ENCODE measurements around the gene TBKBP1. TPM values are rescaled to one million over a fixed set of nuclear protein-coding genes. Genes with fewer than 3 reads are reported as not detected.

TBKBP1 gene
- total RNA-seq, 4 donors from 2014 or later, result 2.4 to 14.7 (median 5.0) TPM

DNA sequence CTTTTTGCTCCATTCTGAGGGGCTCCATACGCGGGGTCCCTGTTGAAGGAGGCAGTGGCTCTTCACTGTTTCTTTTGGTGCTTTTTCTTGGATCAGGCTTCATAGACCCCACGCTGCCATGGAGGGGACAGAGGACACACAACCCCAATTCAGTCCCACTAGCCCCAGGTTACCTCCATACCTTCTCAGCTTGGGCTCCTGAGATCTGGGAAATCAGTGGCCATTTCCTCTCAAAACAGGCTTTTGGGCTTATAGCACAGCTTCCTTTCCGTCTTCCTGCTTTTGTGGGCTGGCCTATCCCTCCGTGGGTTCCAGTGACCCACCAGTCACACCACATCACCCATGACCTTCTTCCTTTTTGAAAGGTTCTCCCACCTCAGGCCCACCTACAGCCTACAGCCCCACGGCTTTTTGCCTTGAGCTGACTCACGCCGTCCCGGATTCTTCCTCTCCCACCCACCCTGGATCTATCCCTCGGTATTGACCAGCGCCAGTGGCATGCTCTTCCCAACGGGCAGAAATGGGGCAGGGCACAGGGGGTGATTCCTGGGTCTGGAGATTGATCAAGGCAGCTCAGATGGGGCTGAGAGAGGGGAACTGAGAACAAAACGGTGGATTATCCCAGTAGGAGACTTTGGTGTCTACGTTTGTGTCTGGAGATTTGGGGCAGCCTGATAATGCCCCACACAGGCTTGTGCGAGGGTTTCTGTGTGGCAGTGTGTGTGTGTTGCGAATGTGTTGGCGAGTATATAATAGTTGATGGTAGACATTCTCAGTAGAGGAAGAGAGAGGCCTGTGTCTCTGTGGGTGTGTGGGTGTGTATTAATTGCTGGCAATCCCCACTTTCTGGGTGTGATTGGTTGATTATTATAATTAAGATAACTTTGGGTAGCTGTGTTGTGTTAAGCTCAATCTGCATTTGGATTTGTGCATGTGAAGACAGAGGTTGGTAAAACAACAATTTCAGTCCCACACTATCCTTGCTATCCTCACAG is 42.8 kb downstream of the TBKBP1 start:
- TF ChIP-seq, protein P1, sequence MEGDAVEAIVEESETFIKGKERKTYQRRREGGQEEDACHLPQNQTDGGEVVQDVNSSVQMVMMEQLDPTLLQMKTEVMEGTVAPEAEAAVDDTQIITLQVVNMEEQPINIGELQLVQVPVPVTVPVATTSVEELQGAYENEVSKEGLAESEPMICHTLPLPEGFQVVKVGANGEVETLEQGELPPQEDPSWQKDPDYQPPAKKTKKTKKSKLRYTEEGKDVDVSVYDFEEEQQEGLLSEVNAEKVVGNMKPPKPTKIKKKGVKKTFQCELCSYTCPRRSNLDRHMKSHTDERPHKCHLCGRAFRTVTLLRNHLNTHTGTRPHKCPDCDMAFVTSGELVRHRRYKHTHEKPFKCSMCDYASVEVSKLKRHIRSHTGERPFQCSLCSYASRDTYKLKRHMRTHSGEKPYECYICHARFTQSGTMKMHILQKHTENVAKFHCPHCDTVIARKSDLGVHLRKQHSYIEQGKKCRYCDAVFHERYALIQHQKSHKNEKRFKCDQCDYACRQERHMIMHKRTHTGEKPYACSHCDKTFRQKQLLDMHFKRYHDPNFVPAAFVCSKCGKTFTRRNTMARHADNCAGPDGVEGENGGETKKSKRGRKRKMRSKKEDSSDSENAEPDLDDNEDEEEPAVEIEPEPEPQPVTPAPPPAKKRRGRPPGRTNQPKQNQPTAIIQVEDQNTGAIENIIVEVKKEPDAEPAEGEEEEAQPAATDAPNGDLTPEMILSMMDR (IDR thresholded peaks at IDR 0.05; ENCODE audit: low read depth), result no peak

DNA sequence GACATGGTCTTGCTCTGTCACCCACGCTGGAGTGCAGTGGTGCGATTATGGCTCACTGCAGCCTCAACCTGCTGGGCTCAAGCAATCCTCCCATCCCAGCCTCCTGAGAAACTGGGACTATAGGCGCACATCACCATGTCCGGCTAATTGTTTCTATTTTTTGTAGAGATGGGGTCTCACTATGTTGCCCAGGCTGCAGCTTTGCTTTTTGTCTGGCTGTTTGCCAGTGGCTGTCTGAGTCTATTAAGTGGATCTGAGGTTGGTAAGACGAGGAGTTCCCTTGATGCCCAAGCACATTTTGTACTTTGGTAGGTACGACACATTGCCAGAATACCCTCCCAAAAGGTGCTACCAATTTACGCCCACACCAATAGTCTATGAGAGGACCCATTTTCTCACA is 44.2 kb downstream of the TBKBP1 start:
- TF ChIP-seq, protein P1 (IDR thresholded peaks at IDR 0.05; ENCODE audit: low read depth), result no peak

DNA sequence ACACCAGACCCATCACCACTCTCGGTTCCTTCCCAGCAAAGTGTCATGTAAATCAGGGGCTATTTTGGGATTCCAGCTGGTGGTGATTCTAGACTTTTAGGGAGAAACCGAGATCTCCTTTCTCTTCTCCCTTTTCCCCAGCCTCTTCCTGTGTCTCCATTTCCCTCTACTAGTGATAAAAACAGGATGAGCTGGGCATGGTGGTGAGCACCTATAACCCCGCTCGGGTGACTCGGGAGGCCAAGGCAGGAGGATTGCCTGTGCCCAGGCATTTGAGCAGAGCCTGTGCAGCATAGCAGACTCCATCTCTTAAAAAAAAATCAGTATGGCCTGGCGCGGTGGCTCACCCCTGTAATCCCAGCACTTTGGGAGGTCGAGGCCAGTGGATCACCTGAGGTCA is 45.2 kb downstream of the TBKBP1 start:
- TF ChIP-seq, protein P1 (IDR thresholded peaks at IDR 0.05; ENCODE audit: low read depth), result no peak

DNA sequence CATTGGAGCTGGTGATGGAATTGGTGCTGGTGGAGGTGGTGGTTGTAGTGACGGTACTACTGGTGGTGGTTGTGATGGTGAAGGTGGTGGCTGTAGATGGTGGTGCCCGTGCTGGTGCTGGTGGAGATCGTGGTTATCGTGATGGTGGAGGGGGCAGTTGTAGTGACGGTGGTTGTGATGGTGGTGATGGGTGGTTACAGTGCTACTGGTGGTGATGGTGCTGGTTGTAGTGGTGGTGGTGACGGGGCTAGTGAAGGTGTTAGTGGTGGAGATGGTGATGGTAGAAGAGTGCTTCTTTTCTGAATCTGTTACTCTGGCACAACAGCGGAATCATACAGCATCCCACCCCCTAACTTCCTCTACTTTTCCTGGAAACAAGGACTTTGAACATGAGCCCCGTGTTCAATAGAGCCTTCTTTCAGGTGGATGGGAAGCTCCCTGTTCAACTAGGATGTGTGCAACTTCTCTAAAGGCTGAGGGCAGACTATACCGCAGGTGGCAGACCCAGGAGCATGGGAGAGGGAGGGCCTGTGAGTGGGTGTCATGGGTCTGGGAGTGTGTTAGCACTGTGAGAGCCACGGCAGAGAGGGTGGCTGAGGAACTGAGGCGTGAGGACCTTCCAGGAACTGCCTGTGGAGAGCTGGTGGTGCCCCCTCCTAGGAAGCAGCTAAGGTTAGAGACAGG is 47.3 kb downstream of the TBKBP1 start:
- TF ChIP-seq, protein P1 (IDR thresholded peaks at IDR 0.05; ENCODE audit: low read depth), result no peak

- TF ChIP-seq, protein P1 (IDR thresholded peaks at IDR 0.05; ENCODE audit: low read depth), result no peak
These were observed 47.8 kb downstream of the TBKBP1 start for GRCh38 chr17:47741793-47742145.

- TF ChIP-seq, protein P1 (IDR thresholded peaks at IDR 0.05; ENCODE audit: low read depth), result no peak
These were observed 48.6 kb downstream of the TBKBP1 start for GRCh38 chr17:47742319-47743181.

Data from subcutaneous adipose tissue (tissue), 4 donors.